SK-N-SH (cell line): ENCODE measurements around the gene TRMT112. TPM values are rescaled to one million over a fixed set of nuclear protein-coding genes. Genes with fewer than 3 reads are reported as not detected.

Experiments used
- CTCF ChIA-PET: fragments of 300-600, 350-600 bp; formaldehyde crosslinking; extraction: SDS; loops from one replicate; lab custom pipeline; 2021; lab: Yijun Ruan, JAX
- POLR2A ChIA-PET: fragments of 350-600 bp; sonication (Branson Sonifier 250); formaldehyde crosslinking; extraction: SDS; loops from one replicate; lab custom pipeline; 2020; ENCODE audit warnings: antibody characterized with exemption, inconsistent platforms; lab: Yijun Ruan, JAX
- DNase-seq: peaks from one replicate; pipeline ENCODE4 v3.0.0; 2012
- H2AFZ ChIP-seq: fragments of 200-600 bp; sonication (generic); 2 replicates; pipeline ENCODE4 v1.8.1; 2016; ENCODE audit warnings: antibody characterized with exemption, mild to moderate bottlenecking, low read depth
- H3F3A ChIP-seq: fragments of 200-600 bp; sonication (generic); replicated peaks from 2 replicates; pipeline ENCODE3; 2016; ENCODE audit warnings: antibody characterized with exemption, mild to moderate bottlenecking; ENCODE audit not compliant: insufficient read depth
- H3K27ac ChIP-seq, 2 experiments: fragments of 200-500 bp in 1 of 2; fragments of 200-600 bp in 1 of 2; sonication (Bioruptor generic) in 1 of 2; sonication (generic), shearing (Covaris generic) in 1 of 2; 2 replicates each; pipeline versions ENCODE4 v1.5.1 to v1.6.1; 2014 to 2016; ENCODE audit warnings: low read depth in 2 of 2, inconsistent platforms in 1 of 2, low read length in 1 of 2, mild to moderate bottlenecking in 1 of 2, mixed read lengths in 1 of 2
- H3K27me3 ChIP-seq: fragments of 200-600 bp; sonication (generic), shearing (Covaris generic); 2 replicates; pipeline ENCODE4 v1.6.1; 2016; ENCODE audit warnings: mixed run types; ENCODE audit not compliant: insufficient read depth
- H3K36me3 ChIP-seq, 2 experiments: fragments of 200-500 bp in 1 of 2; fragments of 200-600 bp in 1 of 2; sonication (Bioruptor generic) in 1 of 2; sonication (generic) in 1 of 2; replicated peaks in 1 of 2; 2 replicates each; pipeline versions ENCODE3 to v1.5.1; 2014 to 2016; ENCODE audit warnings: low read length in 1 of 2, mild to moderate bottlenecking in 1 of 2; ENCODE audit not compliant: insufficient read depth in 2 of 2, control insufficient read depth in 1 of 2
- H3K4me1 ChIP-seq, 2 experiments: fragments of 200-500 bp in 1 of 2; fragments of 200-600 bp in 1 of 2; sonication (Bioruptor generic) in 1 of 2; sonication (generic), shearing (Covaris generic) in 1 of 2; 2 replicates each; pipeline versions ENCODE4 v1.5.1 to v1.6.1; 2014 to 2016; ENCODE audit warnings: low read depth in 1 of 2, low read length in 1 of 2, mixed run types in 1 of 2; ENCODE audit not compliant: insufficient read depth in 2 of 2, control insufficient read depth in 1 of 2
- H3K4me2 ChIP-seq: fragments of 200-600 bp; sonication (generic), shearing (Covaris generic); 2 replicates; pipeline ENCODE4 v1.6.1; 2017; ENCODE audit warnings: mixed run types
- H3K4me3 ChIP-seq, 2 experiments: fragments of 200-500 bp in 1 of 2; fragments of 200-600 bp in 1 of 2; sonication (Bioruptor generic) in 1 of 2; sonication (generic), shearing (Covaris generic) in 1 of 2; 2 replicates each; pipeline versions ENCODE4 v1.5.1 to v1.8.1; 2014 to 2016; ENCODE audit warnings: low read depth in 2 of 2, inconsistent platforms in 1 of 2, low read length in 1 of 2, mild to moderate bottlenecking in 1 of 2, mixed read lengths in 1 of 2, moderate library complexity in 1 of 2
- H3K79me2 ChIP-seq: fragments of 200-600 bp; sonication (generic); 2 replicates; pipeline ENCODE4 v1.8.1; 2017; ENCODE audit warnings: mild to moderate bottlenecking; ENCODE audit not compliant: insufficient read depth
- H3K9ac ChIP-seq: fragments of 200-600 bp; sonication (generic); 2 replicates; pipeline ENCODE4 v1.6.1; 2017; ENCODE audit warnings: mixed run types
- H3K9me2 ChIP-seq: fragments of 200-600 bp; sonication (generic); 2 replicates; pipeline ENCODE4 v1.6.1; 2017; ENCODE audit warnings: mixed run types
- H3K9me3 ChIP-seq: fragments of 200-600 bp; sonication (generic); 2 replicates; pipeline ENCODE4 v1.6.1; 2017; ENCODE audit warnings: mixed run types, mild to moderate bottlenecking, moderate library complexity
- H4K20me1 ChIP-seq: fragments of 200-600 bp; sonication (generic); 2 replicates; pipeline ENCODE4 v1.6.1; 2017; ENCODE audit warnings: mild to moderate bottlenecking, mixed run types; ENCODE audit not compliant: insufficient read depth
- ELF1 ChIP-seq: IDR thresholded peaks from 2 replicates; pipeline ENCODE4 v1.4.0; 2012
- EP300 ChIP-seq, 2 experiments: IDR thresholded peaks; 2 replicates each; pipeline versions ENCODE4 v1.4.0 to v1.6.1; 2012; ENCODE audit warnings: borderline replicate concordance in 1 of 2, low read depth in 1 of 2, low read length in 1 of 2
- FOXJ3 ChIP-seq: sonication (generic); formaldehyde crosslinking; IDR thresholded peaks from 2 replicates; pipeline ENCODE4 v1.5.1; 2020; ENCODE audit warnings: mild to moderate bottlenecking, missing genetic modification reagents
- FOXM1 ChIP-seq: IDR thresholded peaks from 2 replicates; pipeline ENCODE4 v1.4.0; 2012; ENCODE audit warnings: low read depth, mild to moderate bottlenecking
- GABPA ChIP-seq: IDR thresholded peaks from 2 replicates; pipeline ENCODE4 v1.4.0; 2012; ENCODE audit warnings: low read depth, mild to moderate bottlenecking
- MXI1 ChIP-seq: IDR thresholded peaks from 2 replicates; pipeline ENCODE4 v1.6.1; 2012; ENCODE audit warnings: mild to moderate bottlenecking, low read depth, low read length, improper control_type of control experiment
- NFIC ChIP-seq: IDR thresholded peaks from 2 replicates; pipeline ENCODE4 v1.4.0; 2012; ENCODE audit warnings: borderline replicate concordance
- RAD21 ChIP-seq: IDR thresholded peaks from 2 replicates; pipeline ENCODE4 v1.6.1; 2012; ENCODE audit warnings: mild to moderate bottlenecking, low read length
- RFX5 ChIP-seq: IDR thresholded peaks from 2 replicates; pipeline ENCODE4 v1.6.1; 2012; ENCODE audit warnings: mild to moderate bottlenecking, improper control_type of control experiment, low read length
- SMC3 ChIP-seq: IDR thresholded peaks from 2 replicates; pipeline ENCODE4 v1.6.1; 2012; ENCODE audit warnings: low read depth, low read length, improper control_type of control experiment
- YY1 ChIP-seq: IDR thresholded peaks from 2 replicates; pipeline ENCODE4 v1.4.0; 2012; ENCODE audit warnings: low read depth, mild to moderate bottlenecking
- WGBS: methylation state at CpG from one replicate; pipeline ENCODE4 v1.1.6; 2017; ENCODE audit warnings: low lambda C conversion rate; 5-methylcytosine and 5-hydroxymethylcytosine counted together
- polyA plus RNA-seq, 3 experiments: library from polyadenylated mRNA; depleted of rRNA; stranded (reverse); fragments of >200 nt; gene quantifications; 2 replicates each; pipeline ENCODE4 v1.2.3, GENCODE V29; 2012
- TF ChIP-seq, protein P1 (sequence below): fragments of 150-350 bp; IDR thresholded peaks from 2 replicates; pipeline ENCODE4 v1.6.1; 2016; ENCODE audit warnings: mild to moderate bottlenecking, low read depth, low read length
- TF ChIP-seq, protein P2 (sequence below): IDR thresholded peaks from 2 replicates; pipeline ENCODE4 v1.4.0; 2012; ENCODE audit warnings: low read depth, borderline replicate concordance
- TF ChIP-seq, protein P3 (sequence below): fragments of 150-350 bp; IDR thresholded peaks from 2 replicates; pipeline ENCODE4 v1.6.1; 2017; ENCODE audit warnings: antibody characterized with exemption, low read length, low read depth, borderline replicate concordance
- TF ChIP-seq, protein P4 (sequence below): fragments of 200-600 bp; sonication (generic); IDR thresholded peaks from 2 replicates; pipeline ENCODE4 v1.6.1; 2017; ENCODE audit warnings: antibody characterized with exemption, mild to moderate bottlenecking, moderate library complexity

TRMT112 gene
- polyA plus RNA-seq, 1 of the 3 experiments (the other 2 are of a cell fraction), result 699 TPM

DNA sequence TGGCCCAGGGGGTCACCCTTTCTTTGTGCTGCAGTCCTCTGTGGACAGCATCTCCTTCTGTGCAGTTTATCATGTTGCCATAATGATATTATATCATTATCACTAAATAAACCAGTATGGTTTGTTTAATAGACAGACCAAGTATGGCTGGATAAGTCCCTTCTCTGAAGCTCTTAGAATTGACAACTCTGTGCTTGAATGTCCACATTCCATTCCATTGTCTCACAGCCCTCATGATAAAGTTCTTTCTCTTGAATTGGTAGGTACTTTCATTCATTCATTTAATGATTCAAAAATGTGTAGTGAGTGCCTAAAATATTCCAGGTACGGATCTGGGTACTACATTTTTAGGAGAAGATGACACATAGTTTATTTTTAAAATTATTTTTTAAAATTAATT lies 49.4 kb upstream of the TRMT112 start:
- H2AFZ ChIP-seq, result no peak overlapping the region
- no peak for TF ChIP-seq ELF1
- TF ChIP-seq RAD21, result no peak
- no peak for TF ChIP-seq RFX5
- TF ChIP-seq FOXJ3 (CRISPR knock-in tag), result no peak
- TF ChIP-seq, protein P1, sequence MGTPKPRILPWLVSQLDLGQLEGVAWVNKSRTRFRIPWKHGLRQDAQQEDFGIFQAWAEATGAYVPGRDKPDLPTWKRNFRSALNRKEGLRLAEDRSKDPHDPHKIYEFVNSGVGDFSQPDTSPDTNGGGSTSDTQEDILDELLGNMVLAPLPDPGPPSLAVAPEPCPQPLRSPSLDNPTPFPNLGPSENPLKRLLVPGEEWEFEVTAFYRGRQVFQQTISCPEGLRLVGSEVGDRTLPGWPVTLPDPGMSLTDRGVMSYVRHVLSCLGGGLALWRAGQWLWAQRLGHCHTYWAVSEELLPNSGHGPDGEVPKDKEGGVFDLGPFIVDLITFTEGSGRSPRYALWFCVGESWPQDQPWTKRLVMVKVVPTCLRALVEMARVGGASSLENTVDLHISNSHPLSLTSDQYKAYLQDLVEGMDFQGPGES, result no peak
- TF ChIP-seq, protein P2, sequence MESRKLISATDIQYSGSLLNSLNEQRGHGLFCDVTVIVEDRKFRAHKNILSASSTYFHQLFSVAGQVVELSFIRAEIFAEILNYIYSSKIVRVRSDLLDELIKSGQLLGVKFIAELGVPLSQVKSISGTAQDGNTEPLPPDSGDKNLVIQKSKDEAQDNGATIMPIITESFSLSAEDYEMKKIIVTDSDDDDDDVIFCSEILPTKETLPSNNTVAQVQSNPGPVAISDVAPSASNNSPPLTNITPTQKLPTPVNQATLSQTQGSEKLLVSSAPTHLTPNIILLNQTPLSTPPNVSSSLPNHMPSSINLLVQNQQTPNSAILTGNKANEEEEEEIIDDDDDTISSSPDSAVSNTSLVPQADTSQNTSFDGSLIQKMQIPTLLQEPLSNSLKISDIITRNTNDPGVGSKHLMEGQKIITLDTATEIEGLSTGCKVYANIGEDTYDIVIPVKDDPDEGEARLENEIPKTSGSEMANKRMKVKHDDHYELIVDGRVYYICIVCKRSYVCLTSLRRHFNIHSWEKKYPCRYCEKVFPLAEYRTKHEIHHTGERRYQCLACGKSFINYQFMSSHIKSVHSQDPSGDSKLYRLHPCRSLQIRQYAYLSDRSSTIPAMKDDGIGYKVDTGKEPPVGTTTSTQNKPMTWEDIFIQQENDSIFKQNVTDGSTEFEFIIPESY, result no peak
- TF ChIP-seq GABPA, result no peak
- TF ChIP-seq EP300 (IDR thresholded peaks at IDR 0.05; ENCODE audit: borderline replicate concordance in 1 of 2, low read depth in 1 of 2, low read length in 1 of 2), result no peak
- TF ChIP-seq, all 33 proteins: peak for 0
- H3K9ac ChIP-seq, result no peak overlapping the region
- H3K4me3 ChIP-seq, result no peak overlapping the region
- ChIA-PET POLR2A (no interaction called here), CTCF (no interaction called here)
- no peaks in the 10 kb centered on the region for H3K27me3 ChIP-seq
- peaks cover 0 to 2% of the 10 kb centered on the region in 2 experiments; a peak in 1 of 4 replicates for H3K4me1 ChIP-seq
- H3F3A ChIP-seq, result peaks cover 4% of the 10 kb centered on the region
- 0 out of 2 replicates have a peak, but pooled peaks cover 4% of the 10 kb centered on the region for H3K79me2 ChIP-seq
- no peak overlapping the region for H3K4me2 ChIP-seq
- no peaks in the 10 kb centered on the region for H4K20me1 ChIP-seq
- H3K36me3 ChIP-seq, result peaks cover 25 to 51% of the 10 kb centered on the region in 2 experiments
- WGBS, result 94% methylated on average over 1 of the region's 1 CpG
- no peaks in the 10 kb centered on the region for H3K9me2 ChIP-seq
- H3K27ac ChIP-seq, result no peak overlapping the region
- no peak for DNase-seq
- H3K9me3 ChIP-seq, result no peaks in the 10 kb centered on the region

DNA sequence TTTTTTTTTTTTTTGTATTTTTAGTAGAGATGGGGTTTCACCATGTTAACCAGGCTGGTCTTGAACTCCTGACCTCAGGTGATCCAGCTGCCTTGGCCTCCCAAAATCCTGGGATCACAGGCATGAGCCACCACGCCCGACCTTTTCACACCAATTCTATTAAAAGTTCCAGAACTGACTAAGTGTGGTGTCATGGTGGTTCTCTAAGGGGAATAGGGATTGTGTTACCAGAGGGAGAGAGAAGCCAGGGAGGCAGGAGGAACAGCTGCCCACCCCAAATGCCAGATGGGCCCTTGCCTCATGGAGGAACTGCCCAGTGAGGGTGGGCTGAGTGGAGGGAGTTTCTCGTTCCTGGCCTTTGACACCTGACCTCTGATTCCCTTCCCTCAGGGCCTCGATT lies 47.6 kb upstream of the TRMT112 start:
- H3K27ac ChIP-seq, result no peak overlapping the region
- no peaks in the 10 kb centered on the region for H3K9me2 ChIP-seq
- H3K79me2 ChIP-seq, result peaks cover 22% of the 10 kb centered on the region; the same call in 1 of the 2 replicates
- 0 out of 2 replicates have a peak, but pooled peaks cover 4% of the 10 kb centered on the region for H4K20me1 ChIP-seq
- no peak overlapping the region for H2AFZ ChIP-seq
- TF ChIP-seq FOXM1 (no peak), NFIC (no peak), MXI1 (no peak), YY1 (no peak), ELF1 (no peak), FOXJ3 (CRISPR knock-in tag) (no peak), SMC3 (no peak), RFX5 (no peak)
- TF ChIP-seq, protein P3, sequence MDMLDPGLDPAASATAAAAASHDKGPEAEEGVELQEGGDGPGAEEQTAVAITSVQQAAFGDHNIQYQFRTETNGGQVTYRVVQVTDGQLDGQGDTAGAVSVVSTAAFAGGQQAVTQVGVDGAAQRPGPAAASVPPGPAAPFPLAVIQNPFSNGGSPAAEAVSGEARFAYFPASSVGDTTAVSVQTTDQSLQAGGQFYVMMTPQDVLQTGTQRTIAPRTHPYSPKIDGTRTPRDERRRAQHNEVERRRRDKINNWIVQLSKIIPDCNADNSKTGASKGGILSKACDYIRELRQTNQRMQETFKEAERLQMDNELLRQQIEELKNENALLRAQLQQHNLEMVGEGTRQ, result no peak
- TF ChIP-seq, protein P4, sequence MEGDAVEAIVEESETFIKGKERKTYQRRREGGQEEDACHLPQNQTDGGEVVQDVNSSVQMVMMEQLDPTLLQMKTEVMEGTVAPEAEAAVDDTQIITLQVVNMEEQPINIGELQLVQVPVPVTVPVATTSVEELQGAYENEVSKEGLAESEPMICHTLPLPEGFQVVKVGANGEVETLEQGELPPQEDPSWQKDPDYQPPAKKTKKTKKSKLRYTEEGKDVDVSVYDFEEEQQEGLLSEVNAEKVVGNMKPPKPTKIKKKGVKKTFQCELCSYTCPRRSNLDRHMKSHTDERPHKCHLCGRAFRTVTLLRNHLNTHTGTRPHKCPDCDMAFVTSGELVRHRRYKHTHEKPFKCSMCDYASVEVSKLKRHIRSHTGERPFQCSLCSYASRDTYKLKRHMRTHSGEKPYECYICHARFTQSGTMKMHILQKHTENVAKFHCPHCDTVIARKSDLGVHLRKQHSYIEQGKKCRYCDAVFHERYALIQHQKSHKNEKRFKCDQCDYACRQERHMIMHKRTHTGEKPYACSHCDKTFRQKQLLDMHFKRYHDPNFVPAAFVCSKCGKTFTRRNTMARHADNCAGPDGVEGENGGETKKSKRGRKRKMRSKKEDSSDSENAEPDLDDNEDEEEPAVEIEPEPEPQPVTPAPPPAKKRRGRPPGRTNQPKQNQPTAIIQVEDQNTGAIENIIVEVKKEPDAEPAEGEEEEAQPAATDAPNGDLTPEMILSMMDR, result no peak
- TF ChIP-seq, protein P2, result no peak
- TF ChIP-seq, all 33 proteins: peak for 0
- Histone ChIP-seq H3K4me1 (peaks cover 4 to 6% of the 10 kb centered on the region in 2 experiments; a peak in 2 of 4 replicates), H3K4me2 (no peak overlapping the region), H3K27me3 (no peaks in the 10 kb centered on the region), H3K9me3 (no peaks in the 10 kb centered on the region), H3K36me3 (peaks cover 25 to 58% of the 10 kb centered on the region in 2 experiments), H3K9ac (no peak overlapping the region), H3K4me3 (no peak overlapping the region), H3F3A (peaks cover 3% of the 10 kb centered on the region)
- ChIA-PET CTCF (no interaction called here), POLR2A (no interaction called here)
- whole genome bisulfite sequencing, result 98% methylated on average over 4 of the region's 4 CpGs
- no peak for DNase-seq
